Natural killer cell (primary cell): Measurements from ENCODE around the gene MAN1C1. TPM values are rescaled to one million over a fixed set of nuclear protein-coding genes. Genes with fewer than 3 reads are reported as not detected.
A peak's percentile ranks its signal among the peaks of the same experiment; 100 is the strongest.
"Not testable (repeated sequence)": the region's sequence is repeated elsewhere in the genome, so short reads cannot be mapped to it uniquely, and the experiment has no call there.

Experiments
- ATAC-seq, 3 donors: fragments of 150-1000 bp in 2 of 3; fragments of 200-7000 bp in 1 of 3; cut with Tn5 transposase; 1 replicate in 1 of 3; 2 replicates in 2 of 3; pipeline ENCODE4 v1.10.0; 2021; ENCODE audit warnings: mild to moderate bottlenecking in 2 of 3, moderate library complexity in 2 of 3
- DNase-seq, 2 donors: peaks; one replicate each; pipeline versions ENCODE4 v3.0.0 to v3.0.0-alpha.2; 2013 to 2021; ENCODE audit warnings: mixed read lengths in 1 of 2
- H3K27ac ChIP-seq: one replicate; pipeline ENCODE4 v1.5.1; 2013; ENCODE audit warnings: mild to moderate bottlenecking, low read length
- H3K27me3 ChIP-seq: one replicate; pipeline ENCODE4 v1.6.1; 2013; ENCODE audit warnings: low read length; ENCODE audit not compliant: control insufficient read depth, insufficient read depth
- H3K36me3 ChIP-seq: one replicate; pipeline ENCODE4 v1.6.1; 2013; ENCODE audit warnings: low read length; ENCODE audit not compliant: control insufficient read depth, insufficient read depth
- H3K4me1 ChIP-seq: one replicate; pipeline ENCODE4 v1.6.1; 2013; ENCODE audit warnings: low read length; ENCODE audit not compliant: control insufficient read depth, insufficient read depth
- H3K4me3 ChIP-seq: one replicate; pipeline ENCODE4 v1.5.1; 2013; ENCODE audit warnings: low read length
- H3K9me3 ChIP-seq: one replicate; pipeline ENCODE4 v1.6.1; 2013; ENCODE audit warnings: low read length; ENCODE audit not compliant: control insufficient read depth, insufficient read depth
- H3K27ac Mint-ChIP-seq, 2 donors: one replicate each; pipeline ENCODE4 v1.8.0; 2022; ENCODE audit warnings: mild to moderate bottlenecking in 2 of 2, mixed read lengths in 2 of 2, moderate library complexity in 1 of 2
- H3K27me3 Mint-ChIP-seq, 2 donors: one replicate each; pipeline ENCODE4 v1.8.0; 2022; ENCODE audit warnings: low read depth in 2 of 2, mixed read lengths in 2 of 2
- H3K36me3 Mint-ChIP-seq: one replicate; pipeline ENCODE4 v1.8.0; 2022; ENCODE audit warnings: mixed read lengths
- H3K4me1 Mint-ChIP-seq, 2 donors: one replicate each; pipeline ENCODE4 v1.8.0; 2022; ENCODE audit warnings: mixed read lengths in 2 of 2
- H3K4me3 Mint-ChIP-seq: one replicate; pipeline ENCODE4 v1.8.0; 2022; ENCODE audit warnings: mild to moderate bottlenecking, moderate library complexity, mixed read lengths
- H3K9me3 Mint-ChIP-seq, 2 donors: one replicate each; pipeline ENCODE4 v1.8.0; 2022; ENCODE audit warnings: mixed read lengths in 2 of 2
- CTCF ChIP-seq: fragments of 200-600 bp; IDR thresholded peaks from one replicate; pipeline ENCODE4 v1.8.0; 2022; ENCODE audit warnings: antibody characterized with exemption
- WGBS: methylation state at CpG from one replicate; pipeline ENCODE4 v1.1.7; 2013; ENCODE audit warnings: missing lambda C conversion rate; ENCODE audit not compliant: insufficient coverage; 5-methylcytosine and 5-hydroxymethylcytosine counted together
- intact Hi-C: fragments of 100-400 bp; cut with micrococcal nuclease; formaldehyde crosslinking; loops from one replicate; pipeline ENCODE4 v1.14.2; 2022
- total RNA-seq, 4 donors: library from RNA; stranded (reverse); fragments of 120-200 nt in 1 of 4; gene quantifications; one replicate each; pipeline versions ENCODE4 v1.2.3 to v1.2.4, GENCODE V29; 2013 to 2022

Gene MAN1C1
- total RNA-seq, 3 donors from 2014 or later (not counting 1 experiment from before 2014, with no cell fraction given) = 3.6 to 7.5 (median 7.1) TPM

GRCh38 chr1:25599969-25600610 is 16.5 kb upstream of the MAN1C1 start:
- no peaks in the 10 kb centered on the region for H3K9me3 ChIP-seq
- no peaks in the 10 kb centered on the region for H3K36me3 ChIP-seq
- no peaks in the 10 kb centered on the region for H3K27me3 ChIP-seq
- no peaks in the 10 kb centered on the region for H3K9me3 Mint-ChIP-seq
- ATAC-seq (no peak), DNase-seq (no peak)
- H3K4me3 ChIP-seq = no peak overlapping the region
- no peak overlapping the region for H3K27ac ChIP-seq
- H3K36me3 Mint-ChIP-seq = no peaks in the 10 kb centered on the region
- H3K4me1 ChIP-seq = no peaks in the 10 kb centered on the region
- intact Hi-C loops = no loop called here
- WGBS = 77% methylated on average over 5 of the region's 7 CpGs
- H3K4me3 Mint-ChIP-seq = no peak overlapping the region
- H3K27me3 Mint-ChIP-seq = peaks cover 5 to 8% of the 10 kb centered on the region in 2 donors
- H3K27ac Mint-ChIP-seq = no peak overlapping the region
- TF ChIP-seq CTCF = no peak
- no peaks in the 10 kb centered on the region for H3K4me1 Mint-ChIP-seq

DNA sequence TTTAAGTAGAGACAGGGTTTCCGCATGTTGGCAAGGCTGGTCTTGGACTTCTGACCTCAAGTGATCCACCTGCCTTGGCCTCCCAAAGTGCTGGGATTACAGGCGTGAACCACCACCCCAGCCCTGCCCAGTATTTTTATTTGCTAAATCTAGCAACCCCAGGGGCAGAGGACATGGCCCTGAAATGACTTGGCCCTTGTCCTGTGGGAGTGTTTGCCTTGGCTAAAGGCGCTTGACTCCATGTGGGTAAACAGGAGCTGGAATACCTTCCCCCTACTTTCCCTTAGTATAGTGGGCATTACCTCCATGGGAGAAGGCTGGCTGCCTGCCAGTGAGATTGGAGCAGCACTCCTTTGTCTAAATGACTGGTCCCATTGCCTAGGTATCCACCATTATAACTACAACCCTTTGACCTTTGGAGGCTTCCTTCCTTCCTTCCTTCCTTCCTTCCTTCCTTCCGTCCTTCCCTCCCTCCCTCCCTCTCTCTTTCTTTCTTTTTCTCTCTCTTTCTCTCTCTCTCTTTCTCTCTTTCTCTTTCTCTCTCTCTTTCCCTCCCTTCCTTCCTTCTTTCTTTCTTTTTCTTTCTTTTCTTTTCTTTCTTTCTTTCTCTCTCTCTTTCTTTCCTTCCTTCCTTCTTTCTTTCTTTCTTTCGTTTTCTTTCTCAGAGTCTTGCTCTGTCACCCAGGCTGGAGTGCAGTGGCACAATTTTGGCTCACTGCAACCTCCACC is 15.5 kb upstream of the MAN1C1 start:
- H3K4me3 Mint-ChIP-seq, H3K36me3 Mint-ChIP-seq, H3K27me3 ChIP-seq, ATAC-seq, H3K9me3 ChIP-seq, H3K4me3 ChIP-seq, intact Hi-C loops, H3K36me3 ChIP-seq, H3K27me3 Mint-ChIP-seq, H3K9me3 Mint-ChIP-seq, H3K4me1 ChIP-seq, DNase-seq, H3K27ac Mint-ChIP-seq, H3K27ac ChIP-seq, H3K4me1 Mint-ChIP-seq: not testable (repeated sequence)
- 87% methylated on average over 4 of the region's 5 CpGs for WGBS

GRCh38 chr1:25603779-25604538 is 12.6 kb upstream of the MAN1C1 start:
- H3K4me1 Mint-ChIP-seq, H3K36me3 ChIP-seq, ATAC-seq, H3K27me3 Mint-ChIP-seq, H3K27ac Mint-ChIP-seq, H3K9me3 Mint-ChIP-seq, DNase-seq, H3K4me3 Mint-ChIP-seq, H3K4me3 ChIP-seq, H3K9me3 ChIP-seq, intact Hi-C loops, H3K27ac ChIP-seq, H3K4me1 ChIP-seq, H3K36me3 Mint-ChIP-seq, H3K27me3 ChIP-seq: not testable (repeated sequence)
- 95% methylated on average over 9 of the region's 55 CpGs for WGBS

DNA sequence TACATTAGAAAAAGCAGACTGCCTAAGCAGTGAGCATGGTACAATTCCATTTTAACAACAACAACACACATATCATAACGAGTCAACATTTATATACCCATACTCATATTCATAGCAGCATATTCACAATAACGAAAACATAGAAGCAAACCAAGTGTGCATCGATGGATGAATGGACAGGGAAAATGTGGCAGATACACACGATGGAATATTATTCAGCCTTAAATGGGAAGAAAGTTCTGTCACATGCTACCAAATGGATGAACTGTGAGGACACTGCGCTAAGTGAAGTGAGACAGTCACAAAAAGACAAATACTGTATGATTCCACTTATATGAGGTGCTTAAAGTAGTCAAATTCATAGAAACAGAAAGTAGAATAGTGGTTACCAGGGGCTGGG is 9.5 kb upstream of the MAN1C1 start:
- Mint-ChIP-seq H3K9me3 (no peaks in the 10 kb centered on the region), H3K27ac (no peak overlapping the region), H3K4me1 (peaks cover 0 to 5% of the 10 kb centered on the region in 2 donors), H3K4me3 (peak overlapping the region; percentile 7), H3K27me3 (peaks cover 8 to 11% of the 10 kb centered on the region in 2 donors), H3K36me3 (no peaks in the 10 kb centered on the region)
- Histone ChIP-seq H3K4me3 (no peak overlapping the region), H3K36me3 (no peaks in the 10 kb centered on the region), H3K27me3 (peaks cover 2% of the 10 kb centered on the region), H3K4me1 (peaks cover 5% of the 10 kb centered on the region), H3K9me3 (no peaks in the 10 kb centered on the region), H3K27ac (no peak overlapping the region)
- 95% methylated on average over 5 of the region's 5 CpGs for WGBS
- no peak for TF ChIP-seq CTCF
- no peak for DNase-seq
- intact Hi-C loops = no loop called here
- ATAC-seq = no peak
